ENCODE measurements around the gene THRSP.
A peak's percentile ranks its signal among the peaks of the same experiment; 100 is the strongest.
"Not testable (repeated sequence)": the region's sequence is repeated elsewhere in the genome, so short reads cannot be mapped to it uniquely, and the experiment has no call there.

The THRSP gene

DNA sequence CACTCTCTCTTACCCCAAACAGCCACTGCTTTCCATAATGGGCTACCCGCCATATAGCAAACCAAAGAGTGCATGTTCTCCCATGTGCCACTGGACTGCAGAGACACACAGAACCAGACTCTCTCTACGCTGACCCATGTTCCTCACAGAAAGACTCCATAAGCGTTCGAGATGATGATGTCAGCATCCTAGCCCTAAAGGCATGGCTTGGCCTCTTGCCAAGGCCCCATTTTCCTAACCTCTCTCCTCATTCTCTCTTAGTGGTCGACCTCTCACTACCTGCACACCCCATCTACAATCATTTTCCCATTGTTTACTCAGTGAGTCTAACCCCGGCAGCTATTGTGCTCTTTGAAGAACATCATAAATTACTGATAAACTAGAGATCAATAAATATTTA, 11.1 kb downstream of the THRSP start:
- no peak for DNase-seq (ENCODE audit: extremely low read depth, low read depth)
- no peak overlapping the region for H3K4me3 ChIP-seq (replicated peaks; ENCODE audit: low read depth, low read length)
- TF ChIP-seq, protein P1, sequence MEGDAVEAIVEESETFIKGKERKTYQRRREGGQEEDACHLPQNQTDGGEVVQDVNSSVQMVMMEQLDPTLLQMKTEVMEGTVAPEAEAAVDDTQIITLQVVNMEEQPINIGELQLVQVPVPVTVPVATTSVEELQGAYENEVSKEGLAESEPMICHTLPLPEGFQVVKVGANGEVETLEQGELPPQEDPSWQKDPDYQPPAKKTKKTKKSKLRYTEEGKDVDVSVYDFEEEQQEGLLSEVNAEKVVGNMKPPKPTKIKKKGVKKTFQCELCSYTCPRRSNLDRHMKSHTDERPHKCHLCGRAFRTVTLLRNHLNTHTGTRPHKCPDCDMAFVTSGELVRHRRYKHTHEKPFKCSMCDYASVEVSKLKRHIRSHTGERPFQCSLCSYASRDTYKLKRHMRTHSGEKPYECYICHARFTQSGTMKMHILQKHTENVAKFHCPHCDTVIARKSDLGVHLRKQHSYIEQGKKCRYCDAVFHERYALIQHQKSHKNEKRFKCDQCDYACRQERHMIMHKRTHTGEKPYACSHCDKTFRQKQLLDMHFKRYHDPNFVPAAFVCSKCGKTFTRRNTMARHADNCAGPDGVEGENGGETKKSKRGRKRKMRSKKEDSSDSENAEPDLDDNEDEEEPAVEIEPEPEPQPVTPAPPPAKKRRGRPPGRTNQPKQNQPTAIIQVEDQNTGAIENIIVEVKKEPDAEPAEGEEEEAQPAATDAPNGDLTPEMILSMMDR (IDR thresholded peaks at IDR 0.05; ENCODE audit: low read depth, low read length, missing control alignments) = no peak

DNA sequence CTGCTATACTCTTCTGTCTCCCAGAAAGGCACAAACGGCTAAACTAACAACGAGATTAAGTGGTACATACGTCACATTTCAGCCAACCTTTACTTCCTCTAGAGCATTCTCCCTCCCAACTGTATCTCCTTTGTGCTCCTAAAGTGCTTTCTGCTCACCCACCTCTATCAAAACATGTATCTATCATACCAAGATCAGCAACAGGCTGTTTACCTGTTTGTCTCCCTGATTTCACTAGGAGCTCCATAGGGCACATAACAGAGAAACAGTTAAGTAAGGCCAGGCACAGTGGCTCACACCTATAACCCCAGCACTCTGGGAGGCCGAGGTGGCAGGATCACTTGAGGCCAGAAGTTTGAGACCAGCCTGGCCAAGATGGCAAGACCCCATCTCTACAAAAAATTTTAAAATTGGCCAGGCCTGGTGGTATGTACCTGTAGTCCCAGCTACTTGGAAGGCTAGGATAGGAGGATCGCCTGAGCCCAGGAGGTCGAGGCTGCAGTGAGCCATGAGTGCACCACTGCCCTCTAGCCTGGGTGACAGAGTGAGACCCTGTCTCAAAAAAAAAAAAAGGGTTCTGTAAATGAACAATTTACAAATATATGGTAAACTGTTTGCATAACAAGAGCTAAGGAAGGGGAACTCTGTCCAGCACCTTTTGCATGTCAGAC, 13.2 kb downstream of the THRSP start:
- DNase-seq (ENCODE audit: extremely low read depth, low read depth) = no peak
- H3K4me3 ChIP-seq (replicated peaks; ENCODE audit: low read depth, low read length) = 0 out of 2 replicates have a peak overlapping the region, but pooled peaks have one; percentile 7
- TF ChIP-seq, protein P1 (IDR thresholded peaks at IDR 0.05; ENCODE audit: low read depth, low read length, missing control alignments) = no peak

DNA sequence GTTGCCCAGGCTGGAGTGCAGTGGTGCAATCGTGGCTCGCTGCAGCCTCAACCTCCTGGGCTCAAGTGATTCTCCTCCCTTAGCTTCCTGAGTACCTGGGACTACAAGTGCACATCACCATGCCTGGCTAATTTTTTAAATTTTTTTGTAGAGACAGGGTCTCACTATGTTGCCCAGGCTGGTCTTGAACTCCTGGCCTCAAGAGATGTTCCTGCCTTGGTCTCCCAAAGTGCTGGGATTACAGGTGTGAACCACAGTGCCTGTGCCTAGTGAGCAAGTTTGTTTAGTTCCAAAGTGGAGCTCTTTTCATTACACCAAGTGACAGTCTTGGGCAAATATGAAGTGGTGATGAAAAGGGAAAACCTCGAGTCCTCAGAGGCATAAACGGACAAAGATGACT, 13.9 kb downstream of the THRSP start:
- not testable (repeated sequence) for DNase-seq (ENCODE audit: extremely low read depth, low read depth)
- H3K4me3 ChIP-seq (replicated peaks; ENCODE audit: low read depth, low read length) = peak overlapping the region; percentile 93; the same call in 1 of the 2 replicates

DNA sequence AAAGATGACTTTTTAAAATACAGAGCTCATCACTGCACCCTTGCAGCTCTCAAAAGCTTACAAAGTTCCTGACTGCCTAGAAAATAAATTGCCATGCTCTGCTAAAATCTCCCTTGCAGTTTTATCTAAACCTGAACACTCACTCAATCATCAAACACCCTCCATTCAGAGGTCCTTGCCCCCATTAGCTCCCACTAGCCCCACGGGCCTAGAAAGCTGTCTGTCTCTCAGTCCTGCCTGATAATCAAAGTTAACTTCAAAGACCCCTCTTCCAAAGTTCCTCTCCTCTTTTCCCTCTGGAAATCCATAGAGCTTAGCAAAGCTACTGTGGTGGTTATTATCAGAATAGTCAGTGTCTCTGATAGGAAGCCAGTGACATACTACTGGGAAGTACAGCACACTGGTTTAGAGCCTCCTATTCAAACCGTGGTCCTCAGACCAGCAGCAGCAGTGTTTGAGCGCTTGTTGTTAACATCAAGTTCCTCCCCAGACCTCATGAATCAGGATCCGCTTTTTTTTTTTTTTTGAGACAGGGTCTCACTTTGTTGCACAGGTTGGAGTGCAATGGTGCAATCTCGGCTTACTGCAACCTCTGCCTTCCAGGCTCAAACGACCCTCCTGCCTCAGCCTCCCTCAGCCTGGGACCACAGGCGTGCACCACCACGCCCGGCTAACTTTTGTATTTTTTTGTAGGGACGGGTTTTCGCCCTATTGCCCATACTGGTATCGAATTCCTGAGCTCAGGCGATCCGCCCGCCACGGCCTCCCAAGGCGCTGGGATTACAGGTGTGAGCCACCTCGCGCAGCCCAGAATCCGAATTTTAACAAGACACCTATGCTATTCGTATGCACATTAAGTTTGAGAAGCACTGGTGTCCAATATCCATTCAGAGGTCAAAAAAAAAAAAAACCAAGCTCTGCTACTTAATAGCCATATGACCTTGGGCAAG, 14.8 kb downstream of the THRSP start:
- TF ChIP-seq, protein P1 (IDR thresholded peaks at IDR 0.05; ENCODE audit: low read depth, low read length, missing control alignments) = no peak
- peak overlapping the region; percentile 93 for H3K4me3 ChIP-seq (replicated peaks; ENCODE audit: low read depth, low read length)
- DNase-seq (ENCODE audit: extremely low read depth, low read depth) = no peak

DNA sequence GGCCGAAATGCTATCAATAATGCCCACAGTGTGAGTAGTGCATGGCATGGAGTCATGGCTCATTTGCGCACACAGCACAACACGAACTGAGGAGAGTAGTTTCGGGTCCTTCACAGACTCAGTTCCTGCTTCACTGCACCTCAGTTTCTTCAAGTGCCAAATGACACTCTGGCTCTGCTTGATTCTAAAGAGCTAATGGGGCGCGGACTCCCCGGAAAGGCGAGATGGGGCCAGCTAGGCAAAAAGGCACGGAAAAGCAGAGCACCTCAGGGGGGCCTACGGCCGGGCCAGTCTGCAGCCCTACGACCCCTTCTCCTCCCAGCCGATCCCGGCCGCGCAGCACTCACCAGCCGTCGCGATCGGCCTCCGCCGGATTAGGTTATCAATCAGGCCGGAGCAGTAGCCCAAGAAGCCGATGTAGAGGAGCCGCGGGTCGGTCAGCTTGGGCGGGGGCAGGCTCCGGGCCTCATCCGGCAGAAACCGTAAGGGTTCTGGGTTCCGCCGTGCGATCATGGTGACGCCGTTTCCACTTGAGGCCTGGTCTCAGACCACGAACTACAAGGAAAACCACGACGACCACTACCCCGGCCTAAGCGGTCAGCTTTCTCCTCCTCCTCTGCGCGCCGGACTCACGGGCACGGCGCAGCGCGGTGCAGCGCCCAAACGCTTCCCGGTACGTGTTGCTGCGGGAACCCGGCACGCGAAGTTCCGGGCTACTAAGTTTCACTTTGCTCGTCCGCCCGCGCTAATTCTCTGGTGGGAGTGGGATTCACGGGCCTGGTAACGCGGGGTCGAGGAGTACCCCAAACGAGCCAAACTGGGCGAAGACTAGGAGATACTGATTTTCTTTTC, 15.8 kb downstream of the THRSP start, which contains the start of gene NDUFC2:
TSS of gene NDUFC2 (minus strand) at position 631 of the 852 bp plus-strand sequence. CDS start at position 513, 118 bp downstream.
- TF ChIP-seq, protein P1 (IDR thresholded peaks at IDR 0.05; ENCODE audit: low read depth, low read length, missing control alignments) = no peak
- H3K4me3 ChIP-seq (replicated peaks; ENCODE audit: low read depth, low read length) = peak within 1 kb of the TSS; percentile 93
- DNase-seq (ENCODE audit: extremely low read depth, low read depth) = peak; percentile 47

DNA sequence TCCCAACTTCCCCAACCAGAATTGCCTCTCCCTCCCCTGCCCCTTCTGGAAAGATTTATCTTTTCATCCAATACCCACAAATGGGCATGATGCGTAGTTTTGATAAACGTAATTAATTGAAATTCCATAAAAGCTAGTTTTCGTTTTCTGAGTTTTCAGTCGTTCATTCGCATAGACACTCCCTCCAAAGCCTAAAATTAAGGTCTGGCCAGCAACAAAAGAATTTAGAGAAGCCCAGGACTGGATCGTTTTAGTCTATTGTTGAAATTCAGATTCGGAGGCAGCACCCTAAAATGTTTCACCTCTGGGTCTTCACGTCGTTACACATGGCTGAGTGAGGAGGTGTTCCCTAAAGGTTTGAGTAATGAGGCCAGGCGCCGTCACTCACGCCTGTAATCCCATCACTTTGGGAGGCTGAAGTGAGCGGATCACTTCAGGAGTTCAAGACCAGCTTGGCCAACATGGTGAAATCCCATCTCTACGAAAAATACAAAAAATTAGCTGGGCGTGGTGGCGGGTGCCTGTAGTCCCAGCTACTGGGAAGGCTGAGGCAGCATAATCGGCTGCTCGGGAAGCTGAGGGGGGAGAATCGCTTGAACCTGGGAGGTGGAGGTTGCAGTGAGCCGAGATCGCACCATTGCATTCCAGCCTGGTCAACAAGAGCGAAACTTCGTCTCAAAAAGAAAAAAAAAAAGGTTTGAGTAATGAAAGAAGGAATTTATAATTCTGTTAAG, 16.6 kb downstream of the THRSP start:
- H3K4me3 ChIP-seq (replicated peaks; ENCODE audit: low read depth, low read length) = peak overlapping the region; percentile 93
- DNase-seq (ENCODE audit: extremely low read depth, low read depth) = no peak
- TF ChIP-seq, protein P1 (IDR thresholded peaks at IDR 0.05; ENCODE audit: low read depth, low read length, missing control alignments) = no peak

All from HFF-Myc (cell line).